GM10266 (cell line): ENCODE results near the gene EIF4E1B.
"Not testable (repeated sequence)": the region's sequence is repeated elsewhere in the genome, so short reads cannot be mapped to it uniquely, and the experiment has no call there.

Experiments
- DNase-seq: peaks from one replicate; pipeline ENCODE4 v3.0.0; 2012; ENCODE audit errors: extremely low spot score
- TF ChIP-seq, protein P1 (sequence below): IDR thresholded peaks from 2 replicates; pipeline ENCODE4 v1.5.1; 2012; ENCODE audit warnings: mild to moderate bottlenecking, low read depth; ENCODE audit not compliant: control insufficient read depth, insufficient read depth; ENCODE audit errors: missing control alignments

Gene EIF4E1B

DNA sequence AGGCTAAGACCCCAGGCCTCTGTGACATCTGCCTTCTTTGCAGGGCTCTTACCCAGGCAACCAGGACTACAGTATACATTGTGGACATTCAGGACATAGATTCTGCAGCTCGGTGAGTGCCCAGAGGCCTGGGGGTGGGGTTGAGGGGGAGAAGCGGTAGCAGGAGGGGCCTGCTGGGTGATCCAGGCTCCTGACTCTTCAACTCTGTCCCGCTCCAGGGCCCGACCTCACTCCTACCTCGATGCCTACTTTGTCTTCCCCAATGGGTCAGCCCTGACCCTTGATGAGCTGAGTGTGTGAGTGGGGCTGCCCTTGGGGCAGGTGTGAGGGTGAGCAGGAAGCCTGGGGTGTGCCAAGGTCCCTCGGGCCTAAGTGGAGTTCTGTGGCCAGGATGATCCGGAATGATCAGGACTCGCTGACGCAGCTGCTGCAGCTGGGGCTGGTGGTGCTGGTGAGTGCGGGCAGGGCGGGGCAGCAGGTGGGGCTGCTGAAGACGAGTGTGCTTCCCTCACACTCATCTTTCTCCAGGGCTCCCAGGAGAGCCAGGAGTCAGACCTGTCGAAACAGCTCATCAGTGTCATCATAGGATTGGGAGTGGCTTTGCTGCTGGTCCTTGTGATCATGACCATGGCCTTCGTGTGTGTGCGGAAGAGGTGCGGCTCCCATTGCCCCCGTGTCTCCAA lies 40.3 kb upstream of the EIF4E1B start:
- TF ChIP-seq, protein P1, sequence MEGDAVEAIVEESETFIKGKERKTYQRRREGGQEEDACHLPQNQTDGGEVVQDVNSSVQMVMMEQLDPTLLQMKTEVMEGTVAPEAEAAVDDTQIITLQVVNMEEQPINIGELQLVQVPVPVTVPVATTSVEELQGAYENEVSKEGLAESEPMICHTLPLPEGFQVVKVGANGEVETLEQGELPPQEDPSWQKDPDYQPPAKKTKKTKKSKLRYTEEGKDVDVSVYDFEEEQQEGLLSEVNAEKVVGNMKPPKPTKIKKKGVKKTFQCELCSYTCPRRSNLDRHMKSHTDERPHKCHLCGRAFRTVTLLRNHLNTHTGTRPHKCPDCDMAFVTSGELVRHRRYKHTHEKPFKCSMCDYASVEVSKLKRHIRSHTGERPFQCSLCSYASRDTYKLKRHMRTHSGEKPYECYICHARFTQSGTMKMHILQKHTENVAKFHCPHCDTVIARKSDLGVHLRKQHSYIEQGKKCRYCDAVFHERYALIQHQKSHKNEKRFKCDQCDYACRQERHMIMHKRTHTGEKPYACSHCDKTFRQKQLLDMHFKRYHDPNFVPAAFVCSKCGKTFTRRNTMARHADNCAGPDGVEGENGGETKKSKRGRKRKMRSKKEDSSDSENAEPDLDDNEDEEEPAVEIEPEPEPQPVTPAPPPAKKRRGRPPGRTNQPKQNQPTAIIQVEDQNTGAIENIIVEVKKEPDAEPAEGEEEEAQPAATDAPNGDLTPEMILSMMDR = no peak
- no peak for DNase-seq

DNA sequence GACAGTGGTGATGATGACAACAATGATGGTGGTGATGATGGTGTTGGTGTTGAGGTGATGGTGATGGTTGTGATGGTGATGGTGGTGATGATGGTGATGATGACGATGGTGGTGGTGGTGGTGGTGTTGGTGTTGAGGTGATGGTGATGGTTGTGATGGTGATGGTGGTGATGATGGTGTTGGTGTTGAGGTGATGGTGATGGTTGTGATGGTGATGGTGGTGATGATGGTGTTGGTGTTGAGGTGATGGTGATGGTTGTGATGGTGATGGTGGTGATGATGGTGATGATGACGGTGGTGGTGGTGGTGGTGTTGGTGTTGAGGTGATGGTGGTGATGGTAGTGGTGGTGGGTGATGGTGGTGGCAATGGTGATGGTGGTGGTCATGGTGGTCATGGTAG lies 38.8 kb upstream of the EIF4E1B start:
- DNase-seq = not testable (repeated sequence)

DNA sequence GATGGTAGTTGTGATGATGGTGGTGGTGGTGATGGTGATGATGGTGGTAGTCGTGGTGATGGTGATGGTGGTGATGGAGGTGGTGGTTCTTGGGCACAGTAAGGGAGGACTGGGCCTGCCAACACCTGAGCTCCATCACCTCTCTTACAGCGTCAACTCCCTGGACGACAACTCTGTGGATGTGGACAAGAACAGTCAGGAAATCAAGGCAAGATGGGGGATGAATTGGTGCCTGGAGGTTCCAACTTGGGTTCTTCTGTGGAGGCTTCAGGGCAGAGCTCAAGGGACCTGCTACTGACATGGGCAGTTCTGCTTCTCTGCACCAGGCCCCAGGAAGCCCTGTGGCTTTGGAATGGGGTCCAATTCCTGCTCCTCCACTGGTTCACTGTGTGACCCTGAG lies 37.9 kb upstream of the EIF4E1B start:
- DNase-seq = no peak

DNA sequence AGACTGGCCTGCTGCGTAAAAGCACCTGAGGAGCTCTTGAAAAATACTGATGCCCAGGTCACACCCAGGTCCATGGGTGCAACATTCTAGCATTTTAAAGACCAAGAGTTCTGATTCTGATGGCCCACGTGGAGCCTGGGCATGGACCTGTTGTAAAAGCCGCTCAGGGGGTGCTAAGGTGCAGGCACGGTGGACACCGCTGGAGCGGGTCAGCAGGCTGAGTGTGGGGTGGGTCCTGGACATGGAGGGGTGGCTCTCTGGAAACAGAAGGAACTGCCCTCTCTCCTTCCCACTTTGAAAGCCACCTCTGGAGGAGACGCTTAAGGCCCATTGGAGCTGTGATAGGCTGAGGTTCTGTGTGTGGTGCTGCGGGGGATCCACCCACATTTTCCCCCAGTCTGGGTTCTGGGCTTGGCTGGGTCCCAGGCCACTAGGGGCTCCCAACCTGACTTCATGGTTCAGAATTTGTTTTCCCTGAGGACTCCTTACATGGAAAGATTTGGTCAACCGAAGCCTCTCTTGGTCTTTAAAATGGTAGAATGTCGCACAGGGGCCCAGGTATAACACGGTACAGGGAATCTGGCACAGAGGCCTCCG lies 37.1 kb upstream of the EIF4E1B start:
- TF ChIP-seq, protein P1 = no peak

More for the DNA sequence above, 37.9 kb upstream of the EIF4E1B start:
- TF ChIP-seq, protein P1 = no peak

DNA sequence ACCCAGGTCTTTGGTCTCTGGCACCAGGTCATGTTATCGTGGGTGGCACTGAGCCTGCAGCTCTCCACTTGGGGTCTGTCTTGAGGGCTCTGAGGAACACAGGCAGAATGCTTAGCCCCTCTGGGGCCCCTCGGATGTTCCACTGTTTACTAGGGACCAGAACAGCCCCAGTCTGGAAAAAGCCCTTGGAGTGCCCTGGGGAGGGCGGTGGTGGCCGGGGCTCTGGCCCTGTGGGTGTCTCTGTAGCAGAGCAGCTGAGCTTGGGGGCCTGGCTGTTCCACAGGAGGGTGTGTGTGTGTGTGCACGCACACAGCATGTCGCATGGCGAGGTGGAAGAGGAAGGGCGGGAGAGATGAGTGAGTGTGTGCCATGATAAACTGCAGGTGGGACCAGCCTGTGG lies 35.9 kb upstream of the EIF4E1B start:
- TF ChIP-seq, protein P1 = no peak
- no peak for DNase-seq

More for the DNA sequence above, 37.1 kb upstream of the EIF4E1B start:
- DNase-seq = no peak

DNA sequence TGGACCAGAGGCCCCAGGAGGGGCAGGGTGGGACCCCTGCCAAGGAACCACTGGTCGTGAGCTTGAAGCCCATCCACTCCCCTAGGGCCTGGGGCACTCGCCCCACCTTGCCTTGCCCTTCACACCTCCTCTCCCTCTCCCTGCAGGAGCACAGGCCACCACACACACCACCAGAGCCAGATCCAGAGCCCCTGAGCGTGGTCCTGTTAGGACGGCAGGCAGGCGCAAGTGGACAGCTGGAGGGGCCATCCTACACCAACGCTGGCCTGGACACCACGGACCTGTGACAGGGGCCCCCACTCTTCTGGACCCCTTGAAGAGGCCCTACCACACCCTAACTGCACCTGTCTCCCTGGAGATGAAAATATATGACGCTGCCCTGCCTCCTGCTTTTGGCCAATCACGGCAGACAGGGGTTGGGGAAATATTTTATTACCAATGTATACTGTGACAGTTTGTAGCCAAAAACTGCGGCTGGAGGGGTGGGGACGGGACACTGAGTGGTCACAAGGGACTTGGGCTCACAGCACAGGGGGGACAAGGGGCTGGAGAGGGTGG lies 35.0 kb upstream of the EIF4E1B start:
- TF ChIP-seq, protein P1 = no peak
- DNase-seq = no peak

DNA sequence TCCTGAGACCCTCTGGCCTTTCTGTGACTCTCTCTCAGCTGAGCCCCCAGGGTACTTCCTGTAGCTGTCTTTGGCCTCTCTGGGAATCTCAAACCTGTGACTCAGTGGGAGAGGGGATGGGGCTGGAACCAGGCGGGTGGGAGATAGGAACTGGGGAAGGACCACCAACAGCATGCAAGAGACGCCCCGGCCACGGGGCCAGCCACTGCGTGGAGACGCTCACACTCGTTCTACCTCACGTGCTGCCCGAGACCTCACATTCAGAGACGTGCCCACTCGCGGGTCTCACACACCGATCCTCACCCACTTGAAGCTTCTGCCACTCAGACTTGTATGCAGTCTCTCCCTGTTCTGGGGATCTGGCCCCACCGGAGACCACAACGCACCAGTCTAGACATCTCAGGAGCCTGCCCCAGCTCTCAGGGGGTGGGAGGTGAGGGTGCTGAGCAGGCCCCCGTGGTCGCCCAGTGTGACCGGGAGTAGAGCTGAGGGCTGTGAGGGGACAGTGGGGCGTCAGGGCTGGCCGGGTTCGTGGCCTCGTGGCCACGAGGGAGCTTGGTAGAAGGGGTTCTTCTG lies 34.3 kb upstream of the EIF4E1B start:
- DNase-seq = no peak
- TF ChIP-seq, protein P1 = no peak
